GM23338 (cell line): Measurements from ENCODE around the gene NUP107. TPM values are rescaled to one million over a fixed set of nuclear protein-coding genes. Genes with fewer than 3 reads are reported as not detected.

Experiments used
- ATAC-seq: fragments of 200-7000 bp; cut with Tn5 transposase; 3 replicates; pipeline ENCODE4 v1.9.1; 2020
- DNase-seq: peaks from one replicate; pipeline ENCODE4 v3.0.0-alpha.2; 2015; ENCODE audit warnings: low spot score
- H2AFZ ChIP-seq: fragments of 200-600 bp; sonication (generic); 2 replicates; pipeline ENCODE4 v1.8.0; 2016; ENCODE audit warnings: antibody characterized with exemption, mild to moderate bottlenecking, moderate library complexity
- H3F3A ChIP-seq: fragments of 200-600 bp; sonication (generic); replicated peaks from 2 replicates; pipeline ENCODE4 v1.8.0; 2017; ENCODE audit warnings: antibody characterized with exemption, mixed run types, low read depth
- H3K27ac ChIP-seq: fragments of 200-600 bp; sonication (generic); 2 replicates; pipeline ENCODE4 v1.6.1; 2016; ENCODE audit warnings: low read depth
- H3K27me3 ChIP-seq: fragments of 200-600 bp; sonication (generic); 2 replicates; pipeline ENCODE4 v1.8.0; 2016; ENCODE audit warnings: mild to moderate bottlenecking, mixed run types, moderate library complexity; ENCODE audit not compliant: insufficient read depth
- H3K36me3 ChIP-seq: fragments of 200-600 bp; sonication (generic); 2 replicates; pipeline ENCODE4 v1.8.0; 2016; ENCODE audit warnings: mild to moderate bottlenecking; ENCODE audit not compliant: insufficient read depth
- H3K4me1 ChIP-seq: fragments of 200-600 bp; sonication (generic); 2 replicates; pipeline ENCODE4 v1.8.0; 2016; ENCODE audit warnings: mild to moderate bottlenecking, moderate library complexity; ENCODE audit not compliant: insufficient read depth
- H3K4me2 ChIP-seq: fragments of 200-600 bp; sonication (generic); 2 replicates; pipeline ENCODE4 v1.7.1; 2017; ENCODE audit warnings: mixed run types
- H3K4me3 ChIP-seq: fragments of 200-600 bp; sonication (generic); 2 replicates; pipeline ENCODE4 v1.6.1; 2016; ENCODE audit warnings: mixed run types
- H3K79me2 ChIP-seq: fragments of 200-600 bp; sonication (generic); replicated peaks from 2 replicates; pipeline ENCODE4 v1.8.0; 2017; ENCODE audit warnings: mild to moderate bottlenecking; ENCODE audit not compliant: insufficient read depth
- H3K9me2 ChIP-seq: fragments of 200-600 bp; sonication (generic); 2 replicates; pipeline ENCODE4 v1.8.0; 2017; ENCODE audit not compliant: insufficient read depth
- H4K20me1 ChIP-seq: fragments of 200-600 bp; sonication (generic); replicated peaks from 2 replicates; pipeline ENCODE4 v1.8.0; 2017; ENCODE audit warnings: mild to moderate bottlenecking; ENCODE audit not compliant: insufficient read depth
- H3K27ac Mint-ChIP-seq: 2 replicates; pipeline ENCODE4 v1.8.0; 2020; ENCODE audit warnings: inconsistent platforms, mild to moderate bottlenecking, moderate library complexity, mixed read lengths
- H3K27me3 Mint-ChIP-seq: 3 replicates; pipeline ENCODE4 v1.8.0; 2022; ENCODE audit warnings: low read depth, mild to moderate bottlenecking, moderate library complexity, mixed read lengths, inconsistent platforms; ENCODE audit not compliant: insufficient read depth, poor library complexity
- H3K36me3 Mint-ChIP-seq: 3 replicates; pipeline ENCODE4 v1.8.0; 2021; ENCODE audit warnings: low read depth, mild to moderate bottlenecking, inconsistent platforms, moderate library complexity, mixed read lengths
- H3K4me1 Mint-ChIP-seq: 3 replicates; pipeline ENCODE4 v1.8.0; 2020; ENCODE audit warnings: mild to moderate bottlenecking, inconsistent platforms, mixed read lengths
- H3K4me3 Mint-ChIP-seq: 3 replicates; pipeline ENCODE4 v1.8.0; 2021; ENCODE audit warnings: moderate library complexity, mild to moderate bottlenecking, inconsistent platforms, mixed read lengths
- H3K9me3 Mint-ChIP-seq: 3 replicates; pipeline ENCODE4 v1.8.0; 2020; ENCODE audit warnings: moderate library complexity, mild to moderate bottlenecking, inconsistent platforms, mixed read lengths
- CREB1 ChIP-seq: fragments of 250-450 bp; sonication (Bioruptor Pico); IDR thresholded peaks from 2 replicates; pipeline ENCODE4 v1.5.0; 2020; ENCODE audit warnings: low read depth, mild to moderate bottlenecking, moderate library complexity
- CTCF ChIP-seq, 2 experiments: fragments of 200-600 bp in 1 of 2; sonication (generic) in 1 of 2; conservative IDR thresholded peaks; 2 replicates each; pipeline versions ENCODE4 v1.5.1 to v1.6.1; 2016 to 2017; ENCODE audit warnings: antibody characterized with exemption in 2 of 2, low read depth in 2 of 2, mild to moderate bottlenecking in 2 of 2, moderate library complexity in 1 of 2
- EZH2 ChIP-seq: fragments of 200-600 bp; sonication (generic); IDR thresholded peaks from one replicate; pipeline ENCODE4 v1.8.0; 2017; ENCODE audit warnings: antibody characterized with exemption, mild to moderate bottlenecking, low read depth; ENCODE audit not compliant: unreplicated experiment
- EZH2phosphoT487 ChIP-seq: fragments of 200-600 bp; sonication (generic); IDR thresholded peaks from one replicate; pipeline ENCODE4 v1.8.1; 2018; ENCODE audit warnings: antibody characterized with exemption; ENCODE audit not compliant: unreplicated experiment
- JUNB ChIP-seq: IDR thresholded peaks from one replicate; pipeline ENCODE4 v1.6.1; 2016; ENCODE audit warnings: antibody characterized with exemption; ENCODE audit not compliant: unreplicated experiment
- NANOG ChIP-seq: IDR thresholded peaks from 2 replicates; pipeline ENCODE4 v1.6.1; 2016; ENCODE audit warnings: antibody characterized with exemption, borderline replicate concordance
- POLR2AphosphoS5 ChIP-seq: IDR thresholded peaks from 2 replicates; pipeline ENCODE4 v1.6.1; 2016; ENCODE audit warnings: antibody characterized with exemption, low read depth
- STAT1 ChIP-seq: IDR thresholded peaks from one replicate; pipeline ENCODE4 v1.6.1; 2016; ENCODE audit warnings: antibody characterized with exemption; ENCODE audit not compliant: unreplicated experiment
- ZNF114 ChIP-seq: fragments of 250-450 bp; sonication (Bioruptor Pico); IDR thresholded peaks from 2 replicates; pipeline ENCODE4 v1.5.0; 2020; ENCODE audit warnings: mild to moderate bottlenecking, moderate library complexity
- ZNF331 ChIP-seq: fragments of 250-450 bp; sonication (Bioruptor Pico); IDR thresholded peaks from 2 replicates; pipeline ENCODE4 v1.5.0; 2020; ENCODE audit warnings: low read depth, mild to moderate bottlenecking, moderate library complexity
- ZNF462 ChIP-seq: fragments of 250-450 bp; sonication (Bioruptor Pico); IDR thresholded peaks from 2 replicates; pipeline ENCODE4 v1.5.0; 2020; ENCODE audit warnings: mild to moderate bottlenecking, moderate library complexity
- polyA plus RNA-seq: library from polyadenylated mRNA; unstranded; fragments of >200 nt; fragmentation: Nextera tagmentation; extraction: Ambion mirVana; gene quantifications from 2 replicates; pipeline ENCODE4 v1.2.1, GENCODE V29; 2016
- total RNA-seq: library from RNA; depleted of rRNA; stranded (reverse); fragments of >200 nt; shearing (Covaris generic); gene quantifications from 2 replicates; pipeline ENCODE4 v1.2.3, GENCODE V29; 2014
- TF ChIP-seq, protein P1 (sequence below): IDR thresholded peaks from 2 replicates; pipeline ENCODE4 v1.6.1; 2016; ENCODE audit warnings: antibody characterized with exemption
- TF ChIP-seq, protein P2 (sequence below): IDR thresholded peaks from one replicate; pipeline ENCODE4 v1.6.1; 2018; ENCODE audit warnings: antibody characterized with exemption; ENCODE audit not compliant: unreplicated experiment

Gene NUP107
- total and polyA plus RNA-seq, 2 experiments from 2014 or later = 123 to 152 TPM

DNA sequence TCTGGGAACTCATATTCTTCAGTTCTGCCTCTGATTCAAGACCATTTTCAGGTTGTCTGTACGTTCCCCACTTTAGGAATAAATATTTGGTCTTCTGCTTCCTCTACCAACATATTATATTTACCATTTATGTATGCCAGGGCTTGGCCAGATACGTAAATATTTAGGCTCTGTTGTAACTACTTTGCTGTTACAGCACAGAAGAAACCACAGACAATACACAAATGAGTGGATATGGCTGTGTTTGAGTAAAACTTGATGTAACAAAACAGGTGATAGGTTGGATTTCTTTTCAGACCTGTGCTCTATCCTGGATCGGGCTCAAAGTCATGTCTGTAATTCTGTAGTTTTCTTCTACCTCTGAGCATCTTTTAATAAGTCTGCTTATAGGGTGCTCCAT lies 38.6 kb upstream of the NUP107 start:
- Mint-ChIP-seq H3K9me3 (no peaks in the 10 kb centered on the region), H3K36me3 (peaks cover 19% of the 10 kb centered on the region; the same call in 2 of the 3 replicates), H3K4me1 (no peaks in the 10 kb centered on the region), H3K27me3 (no peaks in the 10 kb centered on the region), H3K4me3 (no peak overlapping the region), H3K27ac (no peak overlapping the region)
- ATAC-seq (no peak), DNase-seq (no peak)
- no peak overlapping the region; the same call in 1 of the 2 replicates for H3K27ac ChIP-seq
- no peak overlapping the region for H2AFZ ChIP-seq
- no peaks in the 10 kb centered on the region for H3F3A ChIP-seq
- H3K9me2 ChIP-seq = no peaks in the 10 kb centered on the region
- H3K4me2 ChIP-seq = no peak overlapping the region
- no peaks in the 10 kb centered on the region for H3K27me3 ChIP-seq
- peaks cover 75% of the 10 kb centered on the region for H3K79me2 ChIP-seq
- no peak overlapping the region for H3K4me3 ChIP-seq
- peaks cover 7% of the 10 kb centered on the region; the same call in 1 of the 2 replicates for H4K20me1 ChIP-seq
- H3K36me3 ChIP-seq = peaks cover 18% of the 10 kb centered on the region
- TF ChIP-seq CTCF (conservative IDR thresholded peaks at IDR 0.05; ENCODE audit: low read depth in 2 of 2) (no peak), STAT1 (no peak), EZH2 (no peak), POLR2AphosphoS5 (no peak), ZNF114 (no peak), ZNF462 (no peak), CREB1 (no peak), NANOG (no peak), JUNB (no peak), EZH2phosphoT487 (no peak), ZNF331 (CRISPR knock-in tag) (no peak)
- TF ChIP-seq, protein P1, sequence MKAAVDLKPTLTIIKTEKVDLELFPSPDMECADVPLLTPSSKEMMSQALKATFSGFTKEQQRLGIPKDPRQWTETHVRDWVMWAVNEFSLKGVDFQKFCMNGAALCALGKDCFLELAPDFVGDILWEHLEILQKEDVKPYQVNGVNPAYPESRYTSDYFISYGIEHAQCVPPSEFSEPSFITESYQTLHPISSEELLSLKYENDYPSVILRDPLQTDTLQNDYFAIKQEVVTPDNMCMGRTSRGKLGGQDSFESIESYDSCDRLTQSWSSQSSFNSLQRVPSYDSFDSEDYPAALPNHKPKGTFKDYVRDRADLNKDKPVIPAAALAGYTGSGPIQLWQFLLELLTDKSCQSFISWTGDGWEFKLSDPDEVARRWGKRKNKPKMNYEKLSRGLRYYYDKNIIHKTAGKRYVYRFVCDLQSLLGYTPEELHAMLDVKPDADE = no peak
- TF ChIP-seq, protein P2, sequence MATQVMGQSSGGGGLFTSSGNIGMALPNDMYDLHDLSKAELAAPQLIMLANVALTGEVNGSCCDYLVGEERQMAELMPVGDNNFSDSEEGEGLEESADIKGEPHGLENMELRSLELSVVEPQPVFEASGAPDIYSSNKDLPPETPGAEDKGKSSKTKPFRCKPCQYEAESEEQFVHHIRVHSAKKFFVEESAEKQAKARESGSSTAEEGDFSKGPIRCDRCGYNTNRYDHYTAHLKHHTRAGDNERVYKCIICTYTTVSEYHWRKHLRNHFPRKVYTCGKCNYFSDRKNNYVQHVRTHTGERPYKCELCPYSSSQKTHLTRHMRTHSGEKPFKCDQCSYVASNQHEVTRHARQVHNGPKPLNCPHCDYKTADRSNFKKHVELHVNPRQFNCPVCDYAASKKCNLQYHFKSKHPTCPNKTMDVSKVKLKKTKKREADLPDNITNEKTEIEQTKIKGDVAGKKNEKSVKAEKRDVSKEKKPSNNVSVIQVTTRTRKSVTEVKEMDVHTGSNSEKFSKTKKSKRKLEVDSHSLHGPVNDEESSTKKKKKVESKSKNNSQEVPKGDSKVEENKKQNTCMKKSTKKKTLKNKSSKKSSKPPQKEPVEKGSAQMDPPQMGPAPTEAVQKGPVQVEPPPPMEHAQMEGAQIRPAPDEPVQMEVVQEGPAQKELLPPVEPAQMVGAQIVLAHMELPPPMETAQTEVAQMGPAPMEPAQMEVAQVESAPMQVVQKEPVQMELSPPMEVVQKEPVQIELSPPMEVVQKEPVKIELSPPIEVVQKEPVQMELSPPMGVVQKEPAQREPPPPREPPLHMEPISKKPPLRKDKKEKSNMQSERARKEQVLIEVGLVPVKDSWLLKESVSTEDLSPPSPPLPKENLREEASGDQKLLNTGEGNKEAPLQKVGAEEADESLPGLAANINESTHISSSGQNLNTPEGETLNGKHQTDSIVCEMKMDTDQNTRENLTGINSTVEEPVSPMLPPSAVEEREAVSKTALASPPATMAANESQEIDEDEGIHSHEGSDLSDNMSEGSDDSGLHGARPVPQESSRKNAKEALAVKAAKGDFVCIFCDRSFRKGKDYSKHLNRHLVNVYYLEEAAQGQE = no peak
- H3K4me1 ChIP-seq = no peaks in the 10 kb centered on the region
